Adrenal gland (tissue), 12 donors: ENCODE results near the gene ARHGAP26. TPM values are rescaled to one million over a fixed set of nuclear protein-coding genes. Genes with fewer than 3 reads are reported as not detected.
A peak's percentile ranks its signal among the peaks of the same experiment; 100 is the strongest.

Experiments
- DNase-seq, 7 donors: peaks; one replicate each; pipeline ENCODE4 v3.0.0-alpha.2; 2019 to 2020
- H3K27ac ChIP-seq, 5 donors: fragments of 200-600 bp; sonication (generic) in 4 of 5; 1 replicate in 3 of 5; 2 replicates in 2 of 5; pipeline versions ENCODE4 v1.5.1 to v1.8.0; 2016 to 2020; ENCODE audit warnings: mild to moderate bottlenecking in 1 of 5
- H3K27me3 ChIP-seq: fragments of 200-600 bp; 2 replicates; pipeline ENCODE4 v1.8.0; 2021
- H3K36me3 ChIP-seq, 2 donors: fragments of 200-600 bp; replicated peaks in 1 of 2; 1 replicate in 1 of 2; 2 replicates in 1 of 2; pipeline versions ENCODE4 v1.5.1 to v1.8.0; 2018 to 2022
- H3K4me1 ChIP-seq, 2 donors: fragments of 200-600 bp; replicated peaks in 1 of 2; 1 replicate in 1 of 2; 2 replicates in 1 of 2; pipeline versions ENCODE4 v1.5.1 to v1.8.0; 2018 to 2021
- H3K4me3 ChIP-seq, 4 donors: fragments of 200-600 bp; sonication (generic) in 3 of 4; one replicate each; pipeline ENCODE4 v1.5.1; 2016 to 2018
- H3K9me3 ChIP-seq, 3 donors: fragments of 200-600 bp; sonication (generic) in 1 of 3; replicated peaks in 1 of 3; 1 replicate in 2 of 3; 2 replicates in 1 of 3; pipeline versions ENCODE4 v1.5.1 to v1.8.0; 2016 to 2021
- CTCF ChIP-seq, 6 experiments: fragments of 450-650 bp in 4 of 6; fragments of 200-600 bp in 2 of 6; sonication (generic) in 1 of 6; IDR thresholded peaks; 1 replicate in 5 of 6; 2 replicates in 1 of 6; pipeline versions ENCODE4 v1.5.1 to v1.8.0; 2016 to 2021; ENCODE audit warnings: antibody characterized with exemption in 6 of 6, mild to moderate bottlenecking in 2 of 6, moderate library complexity in 1 of 6
- POLR2A ChIP-seq, 2 donors: fragments of 450-650 bp; IDR thresholded peaks; one replicate each; pipeline ENCODE4 v1.6.1; 2017; ENCODE audit warnings: antibody characterized with exemption in 2 of 2, mild to moderate bottlenecking in 2 of 2, moderate library complexity in 1 of 2
- WGBS, 4 donors: extraction: QIAGEN DNeasy Blood & Tissue Kit in 2 of 4; methylation state at CpG; one replicate each; pipeline versions ENCODE4 v1.1.5 to v1.1.7; 2013 to 2017; 5-methylcytosine and 5-hydroxymethylcytosine counted together
- intact Hi-C, 2 donors: fragments of 100-400 bp; cut with DNase I; formaldehyde crosslinking; loops; one replicate each; pipeline versions ENCODE4 v1.14.1 to v1.15.0; 2022 to 2023
- polyA plus RNA-seq, 3 donors: library from polyadenylated mRNA; stranded (reverse); fragments of 200-250 nt in 2 of 3; fragments of 350-450 nt in 1 of 3; fragmentation: Illumina TruSeq in 1 of 3; extraction: RNeasy Lipid Tissue Mini Kit (QIAGEN cat#74804) in 1 of 3; gene quantifications; one replicate each; pipeline ENCODE4 v1.2.3, GENCODE V29; 2013 to 2014
- total RNA-seq, 9 donors: library from RNA; depleted of rRNA in 4 of 9; stranded (reverse); fragments of >200 nt in 4 of 9; fragments of 120-200 nt in 1 of 9; fragmentation: NEBNext Ultra II Directional in 1 of 9; extraction: Animal tissue kit (Norgen Biotek cat#: 25700) in 1 of 9; gene quantifications; one replicate each; pipeline versions ENCODE4 v1.1.0 to v1.2.4, GENCODE V29; 2013 to 2023
- donor health status: healthy with polysubstance abuse.
- donor health status: Bipolar disorder and iron deficiency.
- donor health status: DM: yes; HTN: yes; CAD: no.
- donor health status: DM: no; HTN: no; CAD: no.
- donor health status: DM: no; HTN: no; CAD: no.
- donor health status: DM: yes; HTN: yes; CAD: no.

Gene ARHGAP26
- total and polyA plus RNA-seq, 12 donors = 3.0 to 21.7 (median 10.8) TPM

- DNase-seq = peak in 4 of 7 donors; percentile 21 to 76 (median 31)
- peak overlapping the region in 2 of 5 donors; percentile 15 to 44 for H3K27ac ChIP-seq
Observed at GRCh38 chr5:142753116-142753631, 17.0 kb upstream of the ARHGAP26 start.

GRCh38 chr5:142754031-142754430 lies 16.1 kb upstream of the ARHGAP26 start:
- Histone ChIP-seq H3K27me3 (no peaks in the 10 kb centered on the region), H3K4me1 (peaks cover 0 to 7% of the 10 kb centered on the region in 2 donors), H3K9me3 (no peaks in the 10 kb centered on the region), H3K27ac (peak overlapping the region in 1 of 5 donors; percentile 15), H3K4me3 (no peak overlapping the region), H3K36me3 (no peaks in the 10 kb centered on the region)
- DNase-seq = no peak
- intact Hi-C loops = no loop called here
- 78 to 95% (median 85%) methylated on average over 3 of the region's 3 CpGs for WGBS, 4 donors
- TF ChIP-seq POLR2A (IDR thresholded peaks at IDR 0.05) (no peak), CTCF (IDR thresholded peaks at IDR 0.05) (no peak)

More at GRCh38 chr5:142753116-142753631, 17.0 kb upstream of the ARHGAP26 start:
- Histone ChIP-seq H3K9me3 (no peaks in the 10 kb centered on the region), H3K36me3 (no peaks in the 10 kb centered on the region), H3K4me3 (no peak overlapping the region), H3K27me3 (no peaks in the 10 kb centered on the region), H3K4me1 (peaks cover 0 to 7% of the 10 kb centered on the region in 2 donors)
- WGBS, 4 donors = 35 to 52% (median 39%) methylated on average over 3 of the region's 3 CpGs
- no peak for TF ChIP-seq CTCF (IDR thresholded peaks at IDR 0.05)
- no peak for TF ChIP-seq POLR2A (IDR thresholded peaks at IDR 0.05)
- intact Hi-C loops = no loop called here

- Histone ChIP-seq H3K4me1 (peaks cover 0 to 7% of the 10 kb centered on the region in 2 donors), H3K27me3 (no peaks in the 10 kb centered on the region), H3K9me3 (no peaks in the 10 kb centered on the region), H3K36me3 (no peaks in the 10 kb centered on the region), H3K4me3 (no peak overlapping the region), H3K27ac (no peak overlapping the region)
- DNase-seq = no peak
- no peak for TF ChIP-seq POLR2A (IDR thresholded peaks at IDR 0.05)
- TF ChIP-seq CTCF (IDR thresholded peaks at IDR 0.05) = no peak
- 61 to 69% (median 66%) methylated on average over 3 of the region's 3 CpGs for WGBS, 4 donors
- intact Hi-C loops = no loop called here
Observed at GRCh38 chr5:142756576-142756975, 13.6 kb upstream of the ARHGAP26 start.

- Histone ChIP-seq H3K27ac (no peak overlapping the region), H3K4me1 (peaks cover 0 to 7% of the 10 kb centered on the region in 2 donors), H3K36me3 (no peaks in the 10 kb centered on the region), H3K4me3 (no peak overlapping the region), H3K27me3 (no peaks in the 10 kb centered on the region), H3K9me3 (no peaks in the 10 kb centered on the region)
- TF ChIP-seq POLR2A (IDR thresholded peaks at IDR 0.05) (no peak), CTCF (IDR thresholded peaks at IDR 0.05) (no peak)
- no peak for DNase-seq
- WGBS, 4 donors = 83 to 92% (median 85%) methylated on average over 4 of the region's 4 CpGs
- intact Hi-C loops = no loop called here
Observed at GRCh38 chr5:142757564-142757963, 12.6 kb upstream of the ARHGAP26 start.
